NCI-H2171 treated with DMSO at 0.1 percent for 48 hours (cell line): ENCODE data around the gene ANO6.
"Not testable (repeated sequence)": the region's sequence is repeated elsewhere in the genome, so short reads cannot be mapped to it uniquely, and the experiment has no call there.

Source experiments
- DNase-seq: peaks from one replicate; lab custom pipeline; 2025; lab: John Stamatoyannopoulos, UW

Gene ANO6

GRCh38 chr12:45243963-45244362 is 28.1 kb downstream of the ANO6 start:
- DNase-seq, result no peak

DNA sequence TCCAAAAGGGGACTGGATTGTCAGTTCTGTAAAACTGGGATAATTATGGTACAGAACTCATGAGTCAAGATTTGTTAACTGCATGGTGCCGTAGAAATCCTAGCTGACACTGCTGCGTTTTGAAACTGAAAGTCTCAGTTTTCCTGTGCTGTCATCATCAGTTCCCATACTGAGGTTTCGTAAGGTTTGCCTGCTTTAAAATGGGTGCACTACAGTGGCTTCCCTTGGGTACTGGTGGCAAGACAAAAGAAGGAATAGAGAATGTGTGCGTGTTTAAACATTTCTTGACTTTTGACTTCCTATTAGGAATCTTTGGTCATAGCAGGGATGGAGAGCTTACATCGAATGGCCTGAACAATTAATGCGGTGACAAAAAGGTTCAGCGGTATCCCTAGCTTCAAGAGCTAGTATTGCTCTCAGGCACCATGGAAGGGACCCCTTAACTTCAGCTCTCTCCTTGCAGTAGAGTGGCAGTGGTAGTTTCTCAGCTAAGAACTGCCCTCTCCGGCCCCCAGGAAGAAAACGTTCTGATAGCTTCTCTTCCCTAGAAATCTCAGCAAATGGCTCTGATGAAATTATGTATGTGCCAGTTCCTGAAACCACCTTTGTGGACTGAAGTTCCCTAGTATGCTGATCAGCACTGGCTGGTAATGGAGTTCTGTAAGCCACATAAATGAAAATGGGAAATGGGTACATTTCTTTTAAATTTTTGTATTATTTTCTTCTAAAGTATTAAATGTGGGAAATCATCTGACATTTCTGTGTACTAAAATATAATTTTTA is 28.9 kb downstream of the ANO6 start:
- DNase-seq, result no peak

DNA sequence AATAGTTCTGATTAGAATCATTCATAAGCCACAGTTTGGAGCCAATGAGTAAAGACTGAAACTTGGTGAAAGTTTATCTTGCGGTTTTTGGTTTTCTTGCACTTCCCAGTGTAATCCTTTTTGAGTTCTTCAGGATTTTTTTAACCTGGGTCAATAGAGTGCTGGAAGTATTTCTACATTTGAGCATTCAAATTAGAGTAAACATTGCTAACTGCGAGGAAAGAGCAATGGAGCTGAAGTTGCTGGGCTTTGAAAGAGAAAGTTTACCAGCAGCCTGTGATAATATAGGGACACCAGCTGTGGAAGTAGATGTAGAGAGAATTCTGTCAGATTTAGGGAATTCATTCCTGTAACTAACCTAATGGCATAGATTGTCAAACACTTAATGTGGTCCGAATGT is 30.3 kb downstream of the ANO6 start:
- no peak for DNase-seq

GRCh38 chr12:45247589-45247988 is 31.7 kb downstream of the ANO6 start:
- no peak for DNase-seq

DNA sequence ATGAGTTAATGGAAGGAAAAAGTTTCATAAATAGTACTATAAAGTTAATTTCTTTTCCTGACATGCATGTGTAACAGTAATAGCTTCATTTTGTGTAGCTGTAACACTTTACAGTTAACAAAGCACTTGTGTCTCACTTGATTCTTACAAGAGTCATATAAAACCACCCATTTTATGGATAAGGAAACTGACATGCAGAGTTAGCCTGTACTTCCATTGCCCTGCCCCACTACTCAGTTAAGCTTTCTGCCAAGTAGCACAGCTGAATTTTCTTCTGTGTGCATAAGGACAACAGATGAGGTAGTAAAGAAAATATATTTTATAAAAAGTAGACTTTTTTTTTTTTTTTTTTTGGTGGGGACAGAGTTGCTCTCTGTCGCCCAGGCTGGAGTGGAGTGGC is 32.2 kb downstream of the ANO6 start:
- DNase-seq, result no peak

GRCh38 chr12:45254254-45254653 is 38.4 kb downstream of the ANO6 start:
- DNase-seq, result no peak

DNA sequence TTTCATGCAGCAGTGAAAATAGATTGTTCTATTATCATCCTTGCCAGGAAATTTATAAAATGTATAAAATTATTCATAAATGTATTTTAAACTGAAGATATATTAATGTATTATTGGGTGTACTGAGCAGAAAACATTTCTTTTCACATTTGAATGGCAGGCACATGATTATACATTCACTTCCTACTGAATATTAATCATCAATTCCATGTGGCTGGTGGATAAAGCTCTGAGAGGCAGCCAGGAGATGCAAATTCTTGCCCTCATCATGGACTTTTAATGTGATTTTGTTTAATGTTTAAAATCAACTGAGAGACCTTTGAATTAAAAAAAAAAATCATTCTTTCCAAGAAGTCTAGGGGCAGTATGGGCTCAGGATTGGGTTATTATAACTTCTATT is 40.8 kb downstream of the ANO6 start:
- DNase-seq, result no peak

- no peak for DNase-seq
Measured at GRCh38 chr12:45257185-45257930, 41.5 kb downstream of the ANO6 start.

DNA sequence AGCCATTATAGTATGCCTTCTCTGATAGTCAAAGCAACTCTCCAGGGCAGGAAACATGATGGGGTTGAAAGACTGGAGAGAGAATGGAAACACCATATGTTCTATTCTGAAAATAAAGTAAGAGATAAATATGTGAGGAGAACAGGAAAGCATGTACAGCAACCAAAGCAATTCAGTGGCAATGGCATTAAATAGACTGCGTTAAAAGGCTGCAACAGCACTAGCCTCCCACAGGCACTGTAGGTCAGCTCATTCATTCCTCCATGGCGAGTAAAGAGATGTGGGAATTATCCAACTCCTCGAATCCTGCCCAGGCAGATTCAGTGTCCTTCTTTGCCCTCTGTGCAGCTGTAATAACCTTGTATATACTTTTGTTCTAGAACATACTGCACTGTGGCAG is 43.8 kb downstream of the ANO6 start:
- no peak for DNase-seq

GRCh38 chr12:45260104-45260815 is 44.4 kb downstream of the ANO6 start:
- no peak for DNase-seq

DNA sequence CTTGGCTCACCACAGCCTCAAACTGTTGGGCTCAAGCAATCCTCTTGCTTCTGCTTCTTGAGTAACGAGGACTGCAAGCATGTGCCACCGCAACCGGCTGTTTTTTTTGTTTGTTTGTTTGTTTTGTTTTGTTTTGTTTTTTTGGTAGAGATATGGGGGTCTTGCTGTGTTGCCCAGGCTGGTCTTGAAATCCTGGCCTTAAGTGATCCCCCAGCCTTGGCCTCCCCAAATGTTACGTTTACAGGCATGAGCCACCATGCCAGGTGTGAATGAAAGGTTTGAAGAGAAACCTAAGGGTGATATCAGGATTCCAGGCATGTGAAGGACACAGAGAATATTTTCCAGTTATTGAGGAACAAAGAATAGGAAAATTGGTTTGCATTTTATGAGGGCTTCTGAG is 45.0 kb downstream of the ANO6 start:
- no peak for DNase-seq

GRCh38 chr12:45262185-45262584 is 46.3 kb downstream of the ANO6 start:
- not testable (repeated sequence) for DNase-seq

DNA sequence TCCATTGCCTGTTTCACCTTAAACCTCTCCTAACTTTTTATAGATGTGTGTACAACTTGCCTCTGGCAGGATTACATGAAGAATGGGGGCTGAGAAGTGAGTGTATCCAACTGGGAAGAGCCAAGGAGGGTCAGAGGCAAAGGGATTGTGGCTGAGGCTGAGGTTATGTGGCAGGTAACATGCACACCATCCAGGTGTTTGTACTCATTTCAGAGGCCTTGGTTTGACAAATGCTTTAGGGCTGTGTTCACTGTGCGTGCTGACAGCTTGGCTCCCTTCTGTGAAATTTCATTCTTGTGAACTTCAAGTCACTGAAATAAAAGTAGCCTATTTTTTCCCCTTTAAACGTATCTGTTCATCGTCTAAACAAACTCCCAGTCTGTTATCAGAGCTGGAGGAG is 47.7 kb downstream of the ANO6 start:
- no peak for DNase-seq

DNA sequence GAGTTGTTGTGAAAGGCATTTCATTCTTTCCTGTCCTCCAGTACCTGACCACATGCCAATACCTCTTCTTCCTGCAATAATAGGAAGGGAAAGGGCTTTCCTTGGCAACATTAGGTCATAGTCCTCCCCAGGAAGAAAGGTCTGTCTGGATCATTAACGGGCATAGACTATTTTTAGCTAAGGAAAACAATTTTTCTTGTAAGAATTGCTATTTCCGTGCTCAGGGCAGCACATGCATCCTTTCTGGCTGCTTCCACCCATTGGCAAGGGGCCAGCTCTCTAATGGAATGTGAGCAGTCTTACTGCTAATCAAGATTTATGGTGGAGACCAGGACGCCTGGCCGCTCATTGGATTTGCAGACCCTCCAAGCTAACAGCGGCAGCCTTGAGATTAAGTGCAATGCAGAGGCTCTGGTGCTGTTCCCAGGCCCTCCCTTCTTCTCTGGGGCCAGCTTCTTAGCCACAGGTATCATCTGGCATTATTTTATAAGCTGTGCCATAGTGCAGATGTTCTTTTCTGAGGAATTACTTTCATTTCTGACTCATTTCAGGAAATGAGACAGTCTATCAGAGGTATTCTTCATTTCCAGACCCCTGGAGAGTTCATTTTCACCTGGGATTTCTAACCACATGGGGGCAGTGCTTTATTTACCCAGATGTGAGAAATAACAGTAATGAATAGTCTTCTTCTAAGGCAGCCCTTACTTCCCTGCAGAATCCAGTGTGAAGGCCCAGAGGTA is 52.9 kb downstream of the ANO6 start:
- DNase-seq, result no peak

GRCh38 chr12:45269412-45269751 is 53.5 kb downstream of the ANO6 start:
- DNase-seq, result no peak

- DNase-seq, result no peak
Measured at GRCh38 chr12:45270951-45271350, 55.1 kb downstream of the ANO6 start.

- no peak for DNase-seq
Measured at GRCh38 chr12:45273717-45274271, 57.9 kb downstream of the ANO6 start.

- DNase-seq, result no peak
Measured at GRCh38 chr12:45276154-45276755, 60.4 kb downstream of the ANO6 start.

GRCh38 chr12:45278447-45278846 is 62.6 kb downstream of the ANO6 start:
- no peak for DNase-seq

- DNase-seq, result no peak
Measured at GRCh38 chr12:45279931-45280830, 64.3 kb downstream of the ANO6 start.

GRCh38 chr12:45281994-45282393 is 66.1 kb downstream of the ANO6 start:
- DNase-seq, result no peak
